NCI-H1105 (cell line): Measurements from ENCODE around the gene DPF3.

ENCODE experiments used
- DNase-seq: peaks from one replicate; lab custom pipeline; 2025; lab: John Stamatoyannopoulos, UW

Gene DPF3

GRCh38 chr14:72893636-72894322 lies at the start of gene DPF3:
DPF3 (minus strand) TSS chr14:72894101; CDS start chr14:72894088, 13 bp downstream.
- DNase-seq: peak; percentile 96

- no peak for DNase-seq
Measured at GRCh38 chr14:72942934-72943333, 49.0 kb upstream of the DPF3 start.

DNA sequence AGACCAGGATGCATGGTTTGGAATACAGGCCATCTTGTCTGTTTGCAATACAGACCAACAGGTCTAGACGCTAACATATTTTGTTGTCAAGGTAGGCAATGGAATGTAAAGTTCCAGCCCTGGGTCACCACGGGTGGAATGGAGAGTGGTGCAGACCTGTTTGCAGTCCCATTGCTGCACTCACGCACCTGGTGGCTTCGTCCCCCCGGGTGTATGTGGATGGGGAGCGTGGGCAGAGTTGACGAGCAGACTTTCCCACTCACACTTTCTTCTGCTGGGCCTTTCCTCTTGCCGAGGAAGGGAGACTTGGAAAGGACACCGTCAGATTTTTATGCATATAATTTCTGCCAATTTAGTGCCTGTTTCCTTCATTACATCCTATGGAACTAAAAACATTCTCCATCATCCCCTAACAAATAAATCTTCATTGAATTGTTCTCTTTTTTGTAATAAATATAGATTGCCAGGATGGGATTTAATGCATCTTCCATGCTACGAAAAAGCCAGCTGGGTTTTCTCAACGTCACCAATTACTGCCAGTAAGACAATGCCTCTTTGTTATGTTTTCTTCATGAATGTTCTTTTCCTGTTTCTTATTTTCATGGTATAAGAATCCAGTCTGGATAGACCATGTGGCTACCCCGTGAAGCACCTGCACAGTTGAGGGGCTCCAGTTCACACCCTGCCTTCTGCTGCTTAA lies 47.5 kb upstream of the DPF3 start:
- DNase-seq: no peak

DNA sequence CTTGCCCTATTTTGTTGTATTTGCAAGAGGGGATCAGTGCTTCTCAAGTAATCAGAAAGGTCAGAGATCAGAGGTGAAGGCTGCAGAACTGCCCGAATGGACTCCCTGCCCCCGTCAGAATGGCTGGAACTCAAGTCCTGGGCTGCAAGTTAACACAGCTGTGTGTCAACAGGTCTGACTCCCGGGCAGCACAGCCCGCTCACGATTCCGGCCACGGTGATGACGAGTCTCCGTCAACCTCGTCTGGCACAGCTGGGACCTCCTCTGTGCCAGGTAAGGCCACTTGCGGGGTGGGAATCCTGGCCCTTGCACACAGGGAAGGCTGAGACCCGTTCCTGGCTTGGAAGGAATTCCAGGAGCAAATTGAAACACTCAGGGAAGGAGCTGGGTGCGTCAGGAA lies 45.7 kb upstream of the DPF3 start:
- no peak for DNase-seq

DNA sequence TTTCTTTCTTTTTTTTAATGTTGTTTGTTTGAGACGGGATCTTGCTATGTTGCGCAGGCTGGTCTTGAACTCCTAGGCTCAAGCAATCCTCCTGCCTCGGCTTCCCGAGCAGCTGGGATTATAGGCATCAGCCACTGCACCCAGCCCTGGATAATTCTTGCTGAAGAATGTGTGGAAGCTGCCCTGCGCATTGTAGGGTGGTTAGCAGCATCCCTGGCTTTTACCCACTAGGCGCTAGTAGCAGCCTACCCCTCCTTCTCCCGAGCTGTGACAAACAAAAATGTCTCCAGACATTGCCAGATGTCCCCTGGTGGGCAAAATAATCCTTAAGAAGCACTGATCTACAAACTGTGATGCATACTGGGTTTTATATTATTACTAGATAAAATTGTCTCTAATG lies 39.0 kb upstream of the DPF3 start:
- no peak for DNase-seq

DNA sequence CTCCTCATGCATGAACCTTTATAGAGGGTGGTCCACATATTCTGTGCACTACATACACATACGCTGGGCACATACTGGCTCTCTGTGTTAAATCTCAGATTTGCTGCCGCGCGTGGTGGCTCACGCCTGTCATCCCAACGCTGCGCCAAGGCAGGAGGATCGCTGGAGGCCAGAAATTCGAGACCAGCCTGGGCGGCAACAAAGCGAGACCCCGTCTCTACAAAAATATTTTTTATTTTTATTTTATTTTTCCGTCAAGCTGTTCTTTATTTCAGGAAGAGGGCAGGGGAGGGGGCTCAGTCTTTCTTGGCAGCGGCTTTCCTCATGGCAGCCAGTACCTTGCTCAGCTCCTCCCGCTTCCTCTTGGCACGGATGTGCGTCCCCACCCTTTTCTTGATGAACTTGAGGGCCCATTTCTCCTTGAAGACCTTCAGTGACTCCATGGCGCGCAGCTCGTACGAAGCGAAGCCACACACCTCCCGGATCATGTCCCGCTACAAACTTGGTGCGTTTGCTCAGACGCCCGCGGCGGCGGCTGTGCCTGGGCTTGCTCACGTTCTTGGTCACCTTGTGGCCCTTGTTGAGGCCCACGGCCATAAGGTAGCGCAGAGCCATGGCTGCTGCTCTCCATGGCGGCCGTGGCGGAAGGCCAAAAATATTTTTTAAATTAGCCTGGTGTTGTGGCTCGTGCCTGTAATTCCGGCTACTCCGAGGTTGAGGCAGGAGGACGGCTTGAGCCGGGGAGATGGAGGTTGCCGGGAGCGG lies 35.6 kb upstream of the DPF3 start:
- DNase-seq: no peak

DNA sequence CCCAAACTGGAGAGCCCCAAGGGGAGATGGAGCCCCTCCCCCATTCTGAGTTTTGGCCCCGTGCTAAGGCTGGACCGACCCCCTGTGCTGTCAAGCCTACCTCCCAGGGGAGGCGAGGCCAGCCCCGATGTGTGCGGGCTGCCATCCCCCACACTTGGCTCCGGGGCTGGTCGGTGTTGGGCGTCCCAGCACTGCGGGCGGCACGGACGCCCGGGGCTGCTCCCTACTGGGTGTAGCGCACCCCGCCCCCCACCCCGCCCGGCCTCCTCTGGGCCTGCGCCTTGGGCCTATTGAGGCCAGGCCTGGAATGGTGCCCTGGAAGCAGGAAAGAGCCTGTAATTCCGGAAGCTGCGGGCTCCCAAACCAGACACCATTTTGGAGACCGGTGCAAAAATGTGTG lies 35.0 kb upstream of the DPF3 start:
- no peak for DNase-seq

DNA sequence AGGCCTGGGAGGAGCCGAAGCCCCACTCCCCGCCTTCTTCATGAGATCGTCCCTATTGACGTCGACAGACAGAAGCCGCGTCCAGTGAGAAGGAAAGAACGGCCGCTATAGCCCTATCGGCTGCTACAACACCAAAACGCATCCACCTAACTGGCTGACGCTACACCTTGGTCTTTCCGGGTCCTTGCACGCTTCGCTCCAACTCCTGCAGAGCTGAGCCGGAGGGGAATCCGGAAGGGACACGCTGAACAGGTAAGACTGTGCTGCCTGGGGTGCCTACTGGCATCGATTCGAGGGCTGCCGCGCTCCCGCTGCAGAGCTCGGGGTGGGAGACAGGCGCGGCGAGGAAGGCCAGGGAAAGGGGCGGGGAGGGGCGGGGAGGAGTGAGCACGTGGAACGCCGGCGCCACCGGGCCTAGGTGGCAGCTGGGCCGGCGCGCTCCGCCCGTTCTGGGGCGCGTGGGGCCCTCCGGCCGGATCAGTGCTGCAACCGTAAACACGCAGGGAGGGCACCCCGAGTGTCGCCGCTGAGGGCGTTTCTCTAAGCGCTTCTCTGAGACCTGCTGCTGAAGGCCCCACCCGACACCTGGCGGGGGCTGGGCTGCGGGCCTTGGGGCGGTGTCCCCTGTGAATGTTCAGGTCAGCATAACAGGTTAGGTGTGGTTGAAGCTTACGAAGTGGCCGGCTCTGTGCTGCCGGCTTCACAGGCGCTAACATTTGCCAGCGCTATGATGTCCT lies 32.6 kb upstream of the DPF3 start, which contains the start of gene DCAF4:
TSS of gene DCAF4 (plus strand) at position 173 of the 737 bp plus-strand sequence. CDS start 11,515 bp downstream, outside the sequence.
- DNase-seq: peak; percentile 97

- DNase-seq: no peak
Measured at GRCh38 chr14:72925815-72926291, 32.0 kb upstream of the DPF3 start.

DNA sequence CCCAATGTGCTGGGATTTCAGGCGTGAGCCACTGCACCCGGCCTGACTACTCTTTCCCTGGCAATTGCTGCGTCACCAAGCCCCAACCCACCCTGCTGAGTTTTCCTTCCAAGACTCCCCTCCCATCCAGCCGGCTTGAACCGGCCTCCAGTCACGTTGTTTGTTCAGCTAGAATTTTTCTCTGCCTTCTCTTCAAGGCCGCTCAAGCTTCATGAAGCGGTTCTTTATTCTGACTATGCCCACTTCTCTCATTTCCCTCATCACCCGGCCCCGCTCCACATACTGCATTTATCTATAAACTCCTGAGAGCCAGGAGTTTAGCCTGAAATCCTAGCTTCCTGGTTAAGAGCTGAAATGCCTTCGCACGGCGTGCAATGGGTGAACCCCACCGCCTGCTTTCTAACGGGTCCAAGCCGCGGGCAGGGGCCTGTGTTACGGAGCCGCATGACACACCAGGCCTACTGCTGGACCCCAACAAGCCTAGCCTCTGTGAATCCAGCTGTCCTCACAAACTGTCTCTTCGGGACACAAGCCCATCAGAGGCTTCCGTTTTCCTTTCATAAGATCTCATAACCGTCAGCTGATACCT lies 31.4 kb upstream of the DPF3 start:
- no peak for DNase-seq

- DNase-seq: no peak
Measured at GRCh38 chr14:72924337-72924736, 30.4 kb upstream of the DPF3 start.

DNA sequence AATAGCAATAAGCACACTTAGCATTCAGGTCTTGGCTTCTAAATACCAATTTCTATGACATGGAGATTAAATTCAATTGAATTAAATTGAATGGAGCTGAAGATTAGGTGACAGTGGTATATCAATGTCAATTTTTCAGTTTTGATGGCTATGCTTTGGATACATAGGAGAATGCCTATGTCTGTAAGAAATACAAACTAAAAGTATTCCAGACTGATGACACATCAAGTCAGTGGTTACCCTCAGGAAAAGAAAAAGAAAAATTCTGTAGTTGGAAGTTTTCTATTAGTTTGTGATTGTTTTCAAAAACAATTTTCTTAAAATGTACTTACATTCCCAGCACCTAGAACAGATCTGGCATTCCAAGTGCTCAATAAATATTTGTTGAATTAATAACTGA lies 27.5 kb upstream of the DPF3 start:
- no peak for DNase-seq

GRCh38 chr14:72920008-72920407 lies 26.1 kb upstream of the DPF3 start:
- no peak for DNase-seq

DNA sequence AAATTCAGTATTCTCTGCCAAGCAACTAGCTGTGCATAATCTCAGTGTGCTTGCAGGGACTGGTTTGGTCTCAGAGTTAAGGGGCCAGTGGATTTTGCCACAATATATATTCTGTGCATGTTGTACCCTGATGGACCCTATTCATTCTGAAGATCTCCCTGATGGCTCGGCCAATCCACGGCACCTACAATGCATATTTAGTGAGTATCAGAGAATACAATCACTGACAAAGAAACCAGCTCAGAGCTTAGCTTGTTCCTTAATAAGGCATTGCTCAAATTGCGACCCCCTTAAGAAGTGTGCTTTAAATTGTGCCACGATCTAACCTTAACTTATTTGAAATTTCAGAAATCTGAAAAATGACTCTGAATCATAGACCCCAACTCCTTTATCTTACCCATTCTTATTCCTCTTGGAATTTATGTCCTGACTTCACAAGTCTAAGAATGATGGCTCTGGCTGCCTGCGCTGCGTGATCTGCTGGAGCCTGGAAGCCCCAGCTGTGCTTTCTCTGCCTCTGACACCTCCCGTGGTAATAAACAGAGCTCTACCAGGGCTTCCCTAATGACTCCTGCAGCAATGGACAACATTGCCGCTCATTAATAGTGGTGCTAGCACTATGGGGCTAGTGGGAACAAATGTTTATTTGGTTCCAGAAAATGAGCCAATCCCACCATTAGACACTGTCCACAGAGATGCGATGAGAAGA lies 23.3 kb upstream of the DPF3 start:
- no peak for DNase-seq

- DNase-seq: no peak
Measured at GRCh38 chr14:72916174-72916573, 22.3 kb upstream of the DPF3 start.

GRCh38 chr14:72913809-72914208 lies 19.9 kb upstream of the DPF3 start:
- no peak for DNase-seq

DNA sequence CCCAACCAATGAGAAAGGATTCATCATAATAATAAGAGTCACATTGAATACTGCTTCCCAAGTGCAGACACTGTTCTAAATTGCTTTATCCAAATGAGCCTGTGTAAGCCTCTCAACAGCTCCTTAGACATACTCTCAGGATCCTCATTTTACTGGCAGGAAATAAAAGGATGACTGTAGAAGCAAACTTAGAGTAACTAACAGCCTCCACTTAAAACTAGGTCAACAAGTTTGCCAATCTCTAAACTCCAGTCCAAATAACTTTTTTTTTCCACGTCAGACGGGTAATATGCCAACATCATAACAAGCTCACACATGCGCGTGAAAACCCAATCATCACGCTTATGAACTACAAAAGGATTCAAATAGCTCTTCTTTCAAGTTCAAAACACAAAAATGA lies 15.3 kb upstream of the DPF3 start:
- no peak for DNase-seq

DNA sequence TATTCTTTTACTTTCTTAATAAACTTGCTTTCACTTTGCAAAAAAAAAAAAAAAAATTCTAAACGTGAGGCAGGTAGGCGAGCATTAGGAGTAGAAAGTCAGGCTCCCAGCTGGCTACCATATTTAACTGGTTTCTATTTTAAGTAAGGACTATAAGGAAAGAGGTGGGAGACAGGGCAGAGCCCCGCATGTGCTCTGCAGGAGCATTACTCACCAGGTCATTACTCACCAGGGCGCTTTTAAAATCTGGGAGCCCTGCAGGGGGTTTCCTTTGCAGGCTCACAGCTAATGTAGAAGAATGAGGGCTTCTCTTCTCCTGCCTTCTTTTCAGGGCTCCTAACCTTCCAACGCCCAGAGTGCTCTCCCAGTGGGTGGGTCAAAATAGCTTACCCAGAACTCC lies 14.0 kb upstream of the DPF3 start:
- DNase-seq: no peak

DNA sequence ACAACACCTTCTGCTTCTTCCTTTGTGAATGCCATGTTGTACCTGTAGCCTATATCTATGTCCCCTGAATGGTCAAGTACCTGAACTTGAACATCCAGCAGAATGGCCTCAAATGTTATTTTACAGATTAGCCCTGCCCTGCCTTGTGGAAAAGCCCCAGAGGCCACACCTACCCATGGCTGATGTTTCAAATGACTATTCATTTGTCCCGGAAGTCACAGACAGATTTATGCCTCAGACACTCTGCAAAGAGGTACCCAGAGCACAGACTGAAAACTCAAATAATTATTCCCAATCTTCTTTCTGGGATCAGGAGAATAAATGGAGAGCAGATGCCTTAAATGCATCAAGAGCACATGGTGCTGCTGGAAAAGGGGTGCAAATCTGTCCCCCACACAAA lies 13.0 kb upstream of the DPF3 start:
- no peak for DNase-seq

- DNase-seq: no peak
Measured at GRCh38 chr14:72906316-72906715, 12.4 kb upstream of the DPF3 start.
